ENCODE results near the gene SSX3.
"Not testable (repeated sequence)": the region's sequence is repeated elsewhere in the genome, so short reads cannot be mapped to it uniquely, and the experiment has no call there.

SSX3 gene, protein sequence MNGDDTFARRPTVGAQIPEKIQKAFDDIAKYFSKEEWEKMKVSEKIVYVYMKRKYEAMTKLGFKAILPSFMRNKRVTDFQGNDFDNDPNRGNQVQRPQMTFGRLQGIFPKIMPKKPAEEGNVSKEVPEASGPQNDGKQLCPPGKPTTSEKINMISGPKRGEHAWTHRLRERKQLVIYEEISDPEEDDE

GRCh38 chrX:48356315-48357094, at the start of gene SSX3:
Gene SSX3 (minus strand): TSS chrX:48356703. CDS start chrX:48355249, 1,454 bp downstream.
- DNase-seq (ENCODE audit: low read depth) = not testable (repeated sequence)

- not testable (repeated sequence) for DNase-seq (ENCODE audit: low read depth)
These were observed 41.3 kb upstream of the SSX3 start for GRCh38 chrX:48397825-48398224.

GRCh38 chrX:48396931-48397330, 40.4 kb upstream of the SSX3 start:
- DNase-seq (ENCODE audit: low read depth) = not testable (repeated sequence)

GRCh38 chrX:48383239-48383638, 26.7 kb upstream of the SSX3 start, which contains the start of gene SSX4:
Gene SSX4 (plus strand): TSS chrX:48383539. CDS start chrX:48384054, 515 bp downstream.
- DNase-seq (ENCODE audit: low read depth) = not testable (repeated sequence)

GRCh38 chrX:48370408-48370807, 13.9 kb upstream of the SSX3 start:
- DNase-seq (ENCODE audit: low read depth) = not testable (repeated sequence)

- DNase-seq (ENCODE audit: low read depth) = not testable (repeated sequence)
These were observed 11.4 kb upstream of the SSX3 start for GRCh38 chrX:48367717-48368408.

GRCh38 chrX:48359281-48359680, 2.8 kb upstream of the SSX3 start:
- not testable (repeated sequence) for DNase-seq (ENCODE audit: low read depth)

- DNase-seq (ENCODE audit: low read depth) = no peak
These were observed 1.2 kb upstream of the SSX3 start for GRCh38 chrX:48357681-48358080.

GRCh38 chrX:48346059-48346458, 10.4 kb downstream of the SSX3 start:
- DNase-seq (ENCODE audit: low read depth) = not testable (repeated sequence)

GRCh38 chrX:48313996-48314395, 42.5 kb downstream of the SSX3 start:
- not testable (repeated sequence) for DNase-seq (ENCODE audit: low read depth)

GRCh38 chrX:48306175-48306574, 50.3 kb downstream of the SSX3 start:
- no peak for DNase-seq (ENCODE audit: low read depth)
